Measurements from ENCODE around the gene CHST11. TPM values are rescaled to one million over a fixed set of nuclear protein-coding genes. Genes with fewer than 3 reads are reported as not detected.

The CHST11 gene
- total and polyA plus RNA-seq, 10 of the 15 experiments (the other 5 are each of a cell fraction or from before 2014, with no cell fraction given): 1.9 to 38.1 (median 17.2) TPM

GRCh38 chr12:104583301-104583700 is 126.6 kb downstream of the CHST11 start (continued):
- TF ChIP-seq ZBTB4 (CRISPR knock-in tag; IDR thresholded peaks at IDR 0.05) (no peak), IRF3 (IDR thresholded peaks at IDR 0.05) (no peak), PAX8 (IDR thresholded peaks at IDR 0.05) (no peak), CEBPB (IDR thresholded peaks at IDR 0.05; ENCODE audit: borderline replicate concordance in 1 of 2, low read depth in 2 of 2, low read length in 2 of 2) (no peak), NR2C1 (IDR thresholded peaks at IDR 0.05) (no peak), RAD51 (IDR thresholded peaks at IDR 0.05) (peak; percentile 63; the same call in 1 of the 2 replicates), ETV6 (conservative IDR thresholded peaks at IDR 0.05 in 1 of 2, IDR thresholded peaks at IDR 0.05 in 1 of 2; ENCODE audit: borderline replicate concordance in 1 of 2, low read depth in 1 of 2) (no peak), EGR1 (IDR thresholded peaks at IDR 0.05; ENCODE audit: borderline replicate concordance in 1 of 2, low read depth in 2 of 2, low read length in 2 of 2) (0 out of 3 replicates have a peak, but pooled peaks of 1 of the 2 experiments have one; percentile 6)
- TF ChIP-seq, protein P1, sequence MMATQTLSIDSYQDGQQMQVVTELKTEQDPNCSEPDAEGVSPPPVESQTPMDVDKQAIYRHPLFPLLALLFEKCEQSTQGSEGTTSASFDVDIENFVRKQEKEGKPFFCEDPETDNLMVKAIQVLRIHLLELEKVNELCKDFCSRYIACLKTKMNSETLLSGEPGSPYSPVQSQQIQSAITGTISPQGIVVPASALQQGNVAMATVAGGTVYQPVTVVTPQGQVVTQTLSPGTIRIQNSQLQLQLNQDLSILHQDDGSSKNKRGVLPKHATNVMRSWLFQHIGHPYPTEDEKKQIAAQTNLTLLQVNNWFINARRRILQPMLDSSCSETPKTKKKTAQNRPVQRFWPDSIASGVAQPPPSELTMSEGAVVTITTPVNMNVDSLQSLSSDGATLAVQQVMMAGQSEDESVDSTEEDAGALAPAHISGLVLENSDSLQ (IDR thresholded peaks at IDR 0.05): 0 out of 2 replicates have a peak, but pooled peaks have one; percentile 24
- TF ChIP-seq, protein P2, sequence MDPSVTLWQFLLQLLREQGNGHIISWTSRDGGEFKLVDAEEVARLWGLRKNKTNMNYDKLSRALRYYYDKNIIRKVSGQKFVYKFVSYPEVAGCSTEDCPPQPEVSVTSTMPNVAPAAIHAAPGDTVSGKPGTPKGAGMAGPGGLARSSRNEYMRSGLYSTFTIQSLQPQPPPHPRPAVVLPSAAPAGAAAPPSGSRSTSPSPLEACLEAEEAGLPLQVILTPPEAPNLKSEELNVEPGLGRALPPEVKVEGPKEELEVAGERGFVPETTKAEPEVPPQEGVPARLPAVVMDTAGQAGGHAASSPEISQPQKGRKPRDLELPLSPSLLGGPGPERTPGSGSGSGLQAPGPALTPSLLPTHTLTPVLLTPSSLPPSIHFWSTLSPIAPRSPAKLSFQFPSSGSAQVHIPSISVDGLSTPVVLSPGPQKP (IDR thresholded peaks at IDR 0.05; ENCODE audit: low read depth, low read length): no peak
